Memory B cell (primary cell): ENCODE data around the gene SEMA3E.

Experiments
- ATAC-seq: fragments of 150-1000 bp; cut with Tn5 transposase; 2 replicates; pipeline ENCODE4 v1.10.0; 2021; ENCODE audit warnings: low read depth, mild to moderate bottlenecking, moderate library complexity
- DNase-seq, 2 donors: peaks; one replicate each; pipeline ENCODE4 v3.0.0; 2022; ENCODE audit warnings: low spot score in 2 of 2
- H3K27ac Mint-ChIP-seq: one replicate; pipeline ENCODE4 v1.8.0; 2022; ENCODE audit warnings: mild to moderate bottlenecking, moderate library complexity, mixed read lengths
- H3K27me3 Mint-ChIP-seq: one replicate; pipeline ENCODE4 v1.8.0; 2022; ENCODE audit warnings: mixed read lengths
- H3K36me3 Mint-ChIP-seq: one replicate; pipeline ENCODE4 v1.8.0; 2022; ENCODE audit warnings: mild to moderate bottlenecking, mixed read lengths
- H3K4me1 Mint-ChIP-seq: one replicate; pipeline ENCODE4 v1.8.0; 2022; ENCODE audit warnings: mixed read lengths
- H3K4me3 Mint-ChIP-seq: one replicate; pipeline ENCODE4 v1.8.0; 2022; ENCODE audit warnings: mild to moderate bottlenecking, moderate library complexity, mixed read lengths
- H3K9me3 Mint-ChIP-seq: one replicate; pipeline ENCODE4 v1.8.0; 2022; ENCODE audit warnings: mixed read lengths

SEMA3E gene

GRCh38 chr7:83338277-83338950 lies 310.5 kb downstream of the SEMA3E start:
- no peak overlapping the region for H3K4me3 Mint-ChIP-seq
- H3K9me3 Mint-ChIP-seq, result no peaks in the 10 kb centered on the region
- H3K27ac Mint-ChIP-seq, result no peak overlapping the region
- no peaks in the 10 kb centered on the region for H3K36me3 Mint-ChIP-seq
- no peak for DNase-seq
- H3K27me3 Mint-ChIP-seq, result no peaks in the 10 kb centered on the region
- H3K4me1 Mint-ChIP-seq, result no peaks in the 10 kb centered on the region
- ATAC-seq, result no peak

GRCh38 chr7:83337050-83337449 lies 311.9 kb downstream of the SEMA3E start:
- H3K9me3 Mint-ChIP-seq, result no peaks in the 10 kb centered on the region
- H3K27ac Mint-ChIP-seq, result no peak overlapping the region
- H3K4me3 Mint-ChIP-seq, result no peak overlapping the region
- DNase-seq, result no peak
- H3K36me3 Mint-ChIP-seq, result no peaks in the 10 kb centered on the region
- no peaks in the 10 kb centered on the region for H3K27me3 Mint-ChIP-seq
- ATAC-seq, result no peak
- no peaks in the 10 kb centered on the region for H3K4me1 Mint-ChIP-seq

- Mint-ChIP-seq H3K27ac (no peak overlapping the region), H3K4me1 (no peaks in the 10 kb centered on the region), H3K36me3 (no peaks in the 10 kb centered on the region), H3K27me3 (no peaks in the 10 kb centered on the region), H3K9me3 (peaks cover 4% of the 10 kb centered on the region), H3K4me3 (no peak overlapping the region)
- ATAC-seq (no peak), DNase-seq (no peak)
These were observed 322.7 kb downstream of the SEMA3E start for GRCh38 chr7:83326223-83326622.

- no peak overlapping the region for H3K27ac Mint-ChIP-seq
- DNase-seq (no peak), ATAC-seq (no peak)
- peaks cover 4% of the 10 kb centered on the region for H3K9me3 Mint-ChIP-seq
- H3K36me3 Mint-ChIP-seq, result no peaks in the 10 kb centered on the region
- no peaks in the 10 kb centered on the region for H3K27me3 Mint-ChIP-seq
- H3K4me1 Mint-ChIP-seq, result no peaks in the 10 kb centered on the region
- H3K4me3 Mint-ChIP-seq, result no peak overlapping the region
These were observed 323.9 kb downstream of the SEMA3E start for GRCh38 chr7:83325083-83325482.

- H3K27ac Mint-ChIP-seq, result no peak overlapping the region
- H3K36me3 Mint-ChIP-seq, result no peaks in the 10 kb centered on the region
- no peak overlapping the region for H3K4me3 Mint-ChIP-seq
- ATAC-seq (no peak), DNase-seq (no peak)
- H3K9me3 Mint-ChIP-seq, result peaks cover 4% of the 10 kb centered on the region
- no peaks in the 10 kb centered on the region for H3K27me3 Mint-ChIP-seq
- no peaks in the 10 kb centered on the region for H3K4me1 Mint-ChIP-seq
These were observed 324.3 kb downstream of the SEMA3E start for GRCh38 chr7:83324596-83324995.

GRCh38 chr7:83321011-83321410 lies 327.9 kb downstream of the SEMA3E start:
- Mint-ChIP-seq H3K27me3 (no peaks in the 10 kb centered on the region), H3K36me3 (no peaks in the 10 kb centered on the region), H3K4me1 (no peaks in the 10 kb centered on the region), H3K9me3 (peaks cover 2% of the 10 kb centered on the region), H3K4me3 (no peak overlapping the region), H3K27ac (no peak overlapping the region)
- ATAC-seq (no peak), DNase-seq (no peak)

- Mint-ChIP-seq H3K36me3 (no peaks in the 10 kb centered on the region), H3K27me3 (no peaks in the 10 kb centered on the region), H3K9me3 (peaks cover 3% of the 10 kb centered on the region), H3K4me3 (no peak overlapping the region), H3K4me1 (no peaks in the 10 kb centered on the region), H3K27ac (no peak overlapping the region)
- DNase-seq (no peak), ATAC-seq (no peak)
These were observed 335.0 kb downstream of the SEMA3E start for GRCh38 chr7:83313931-83314330.
